ENCODE results near the gene TRIM67. TPM values are rescaled to one million over a fixed set of nuclear protein-coding genes. Genes with fewer than 3 reads are reported as not detected.

The TRIM67 gene
- total and polyA plus RNA-seq, 2 of the 4 experiments (the other 2 are of a cell fraction), result not detected

DNA sequence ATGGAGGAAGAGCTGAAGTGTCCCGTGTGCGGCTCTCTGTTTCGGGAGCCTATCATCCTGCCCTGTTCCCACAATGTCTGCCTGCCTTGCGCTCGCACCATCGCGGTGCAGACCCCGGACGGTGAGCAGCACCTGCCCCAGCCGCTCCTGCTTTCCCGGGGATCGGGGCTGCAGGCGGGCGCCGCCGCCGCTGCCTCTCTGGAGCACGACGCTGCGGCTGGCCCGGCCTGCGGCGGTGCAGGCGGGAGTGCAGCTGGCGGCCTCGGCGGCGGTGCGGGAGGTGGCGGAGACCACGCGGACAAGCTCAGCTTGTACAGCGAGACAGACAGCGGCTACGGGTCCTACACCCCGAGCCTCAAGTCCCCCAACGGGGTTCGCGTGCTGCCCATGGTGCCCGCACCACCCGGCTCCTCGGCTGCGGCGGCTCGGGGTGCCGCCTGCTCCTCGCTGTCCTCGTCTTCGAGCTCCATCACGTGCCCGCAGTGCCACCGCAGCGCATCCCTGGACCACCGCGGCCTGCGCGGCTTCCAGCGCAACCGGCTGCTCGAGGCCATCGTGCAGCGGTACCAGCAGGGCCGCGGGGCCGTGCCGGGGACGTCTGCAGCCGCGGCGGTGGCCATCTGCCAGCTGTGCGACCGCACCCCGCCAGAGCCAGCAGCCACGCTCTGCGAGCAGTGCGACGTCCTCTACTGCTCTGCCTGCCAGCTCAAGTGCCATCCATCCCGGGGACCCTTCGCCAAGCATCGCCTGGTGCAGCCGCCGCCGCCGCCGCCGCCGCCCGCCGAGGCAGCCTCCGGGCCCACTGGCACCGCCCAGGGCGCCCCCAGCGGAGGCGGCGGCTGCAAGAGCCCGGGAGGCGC lies 1.3 kb downstream of the TRIM67 start (continued):
- no peak for TF ChIP-seq CHD1 (IDR thresholded peaks at IDR 0.05; ENCODE audit: low read depth, low read length)

- no peak overlapping the region for H3K4me2 ChIP-seq (ENCODE audit: low read depth, low read length)
- no peak overlapping the region for H3K14ac ChIP-seq (replicated peaks; ENCODE audit: low read depth, low read length)
- H2BK120ac ChIP-seq (ENCODE audit: low read depth, low read length), result no peak overlapping the region
- H3K4ac ChIP-seq (ENCODE audit: low read depth, low read length), result no peak overlapping the region
- BruUV-seq (replicated peaks), result no TSS peak
- no peak overlapping the region for H3K56ac ChIP-seq (ENCODE audit: extremely low read depth, insufficient read depth, low read length)
- DNase-seq (no peak), ATAC-seq (ENCODE audit: low read depth) (no peak)
- no peaks in the 10 kb centered on the region for H4K20me1 ChIP-seq (ENCODE audit: insufficient read depth, low read length)
- H3K4me3 ChIP-seq (ENCODE audit: insufficient read depth, low read depth, low read length), result no peak overlapping the region
- no peak overlapping the region for H2BK5ac ChIP-seq (ENCODE audit: low read depth, low read length, poor library complexity, severe bottlenecking)
- H3K4me1 ChIP-seq (ENCODE audit: control insufficient read depth, insufficient read depth, low read length), result no peaks in the 10 kb centered on the region
- TF ChIP-seq BHLHE40 (IDR thresholded peaks at IDR 0.05; ENCODE audit: low read depth, low read length), result no peak
- TF ChIP-seq CTCF (conservative IDR thresholded peaks at IDR 0.05; ENCODE audit: low read depth, low read length), result no peak
- no peak for TF ChIP-seq RAD21 (IDR thresholded peaks at IDR 0.05; ENCODE audit: low read length)
- TF ChIP-seq ELK1 (IDR thresholded peaks at IDR 0.05; ENCODE audit: borderline replicate concordance, low read depth, low read length), result no peak
- no peak for TF ChIP-seq MXI1 (IDR thresholded peaks at IDR 0.05; ENCODE audit: borderline replicate concordance, low read depth, low read length)
- no peak for TF ChIP-seq SMC3 (IDR thresholded peaks at IDR 0.05; ENCODE audit: low read depth, low read length)
- no peak for TF ChIP-seq USF2 (IDR thresholded peaks at IDR 0.05; ENCODE audit: low read depth, low read length)
- intact Hi-C loops (cut with micrococcal nuclease), result no loop called here
- POLR2A ChIA-PET (ENCODE audit: unreplicated experiment), result no interaction called here
- CTCF ChIA-PET, result no interaction called here
- dilution Hi-C loops (cut with HindIII; ENCODE audit: low sequenced_read_pairs, unreplicated experiment), result no loop called here
- no peak overlapping the region for H2AFZ ChIP-seq (replicated peaks; ENCODE audit: low read length, poor library complexity)
- no peak overlapping the region for H2BK15ac ChIP-seq (ENCODE audit: low read depth, low read length)
- no peak overlapping the region for H2BK20ac ChIP-seq (ENCODE audit: low read depth, low read length)
- H3K9me1 ChIP-seq (ENCODE audit: insufficient read depth, low read length), result no peaks in the 10 kb centered on the region
- H3K36me3 ChIP-seq (ENCODE audit: control insufficient read depth, insufficient read depth, low read length), result no peaks in the 10 kb centered on the region
- H3K18ac ChIP-seq (ENCODE audit: low read depth, low read length), result no peak overlapping the region
- H3K27me3 ChIP-seq (ENCODE audit: control insufficient read depth, insufficient read depth, low read length), result peaks cover 47% of the 10 kb centered on the region
- no peaks in the 10 kb centered on the region; the same call in 1 of the 2 replicates for H3K9me3 ChIP-seq (ENCODE audit: control insufficient read depth, insufficient read depth, low read length)
- 77% methylated on average over 3 of the region's 23 CpGs; no CpG with 5 or more reads in 1 of the 2 experiments for WGBS, 2 experiments (ENCODE audit: extremely low coverage in 2 of 2, insufficient read length in 1 of 2)
- no peak overlapping the region for H4K5ac ChIP-seq (ENCODE audit: low read depth, low read length)
- no peak overlapping the region for H4K91ac ChIP-seq (ENCODE audit: insufficient read depth, low read depth, low read length)
- no peak overlapping the region for H3K23ac ChIP-seq (ENCODE audit: low read depth, low read length)
- no peak overlapping the region for H3K9ac ChIP-seq (ENCODE audit: low read depth, low read length)
- no peaks in the 10 kb centered on the region for H3K79me1 ChIP-seq (ENCODE audit: low read depth in 1 of 2, low read length in 2 of 2)
- in situ Hi-C loops (cut with MboI; ENCODE audit: low sequenced_read_pairs), result no loop called here
- no peak overlapping the region for H3K27ac ChIP-seq (ENCODE audit: insufficient read depth, low read length)
- no peak overlapping the region for H2AK5ac ChIP-seq (ENCODE audit: low read depth, low read length)
- H4K8ac ChIP-seq (ENCODE audit: low read depth in 2 of 2, low read length in 2 of 2), result no peak overlapping the region
- H2AK9ac ChIP-seq (replicated peaks; ENCODE audit: low read depth, low read length, poor library complexity), result no peak overlapping the region
Observed at GRCh38 chr1:231163830-231164427, 2.1 kb downstream of the TRIM67 start.

Data from IMR-90 (cell line).